HepG2 (cell line): Measurements from ENCODE around the gene CAST. TPM values are rescaled to one million over a fixed set of nuclear protein-coding genes. Genes with fewer than 3 reads are reported as not detected.

Experiments
- HNRNPH1 ChIP-seq: fragments of 200-400 bp; formaldehyde crosslinking; optimal IDR thresholded peaks from 2 replicates; pipeline ENCODE3; 2017; ENCODE audit warnings: mild to moderate bottlenecking, low read depth, low read length
- IKZF1 ChIP-seq: fragments of 450-650 bp; IDR thresholded peaks from 2 replicates; pipeline ENCODE4 v1.7.1; 2016
- IRF2 ChIP-seq: IDR thresholded peaks from 2 replicates; pipeline ENCODE4 v1.6.1; 2018; ENCODE audit warnings: missing genetic modification reagents, missing compliant biosample characterization
- JUN ChIP-seq: sonication (generic); formaldehyde crosslinking; IDR thresholded peaks from 2 replicates; pipeline ENCODE4 v1.4.0; 2020; ENCODE audit warnings: mild to moderate bottlenecking, missing genetic modification reagents
- KDM2A ChIP-seq: sonication (generic); formaldehyde crosslinking; IDR thresholded peaks from 2 replicates; pipeline ENCODE4 v1.4.0; 2020; ENCODE audit warnings: low read depth, missing genetic modification reagents, borderline replicate concordance
- KDM6A ChIP-seq: IDR thresholded peaks from 2 replicates; pipeline ENCODE4 v1.6.1; 2016; ENCODE audit warnings: low read depth
- MXI1 ChIP-seq: IDR thresholded peaks from 3 replicates; pipeline ENCODE4 v1.6.1; 2012; ENCODE audit warnings: low read depth, low read length, inconsistent platforms, borderline replicate concordance
- PBX2 ChIP-seq: IDR thresholded peaks from 2 replicates; pipeline ENCODE4 v1.6.1; 2016; ENCODE audit warnings: control low read depth
- REXO4 ChIP-seq: sonication (generic); formaldehyde crosslinking; IDR thresholded peaks from 2 replicates; pipeline ENCODE4 v1.8.0; 2022; ENCODE audit warnings: missing genetic modification reagents, mild to moderate bottlenecking, borderline replicate concordance
- SALL2 ChIP-seq: sonication (generic); formaldehyde crosslinking; IDR thresholded peaks from 2 replicates; pipeline ENCODE4 v1.8.1; 2023; ENCODE audit warnings: mild to moderate bottlenecking, missing genetic modification reagents, inconsistent platforms
- TP53 ChIP-seq: sonication (generic); formaldehyde crosslinking; conservative IDR thresholded peaks from 2 replicates; pipeline ENCODE4 v1.4.0; 2020; ENCODE audit warnings: missing genetic modification reagents
- U2AF2 ChIP-seq: fragments of 200-400 bp; formaldehyde crosslinking; IDR thresholded peaks from 2 replicates; pipeline ENCODE4 v1.6.1; 2017; ENCODE audit warnings: low read depth, mild to moderate bottlenecking, low read length
- ZIK1 ChIP-seq: sonication (generic); formaldehyde crosslinking; IDR thresholded peaks from 2 replicates; pipeline ENCODE4 v1.5.0; 2020; ENCODE audit warnings: mild to moderate bottlenecking, low read depth, missing genetic modification reagents, borderline replicate concordance
- ZNF256 ChIP-seq: sonication (generic); formaldehyde crosslinking; conservative IDR thresholded peaks from 2 replicates; pipeline ENCODE4 v1.4.0; 2020; ENCODE audit warnings: missing genetic modification reagents
- ZSCAN25 ChIP-seq: sonication (generic); formaldehyde crosslinking; IDR thresholded peaks from 2 replicates; pipeline ENCODE4 v1.8.0; 2022; ENCODE audit warnings: mild to moderate bottlenecking, missing genetic modification reagents
- polyA plus RNA-seq, 8 experiments: library from polyadenylated mRNA; depleted of rRNA in 3 of 8; stranded (reverse) in 7 of 8; unstranded in 1 of 8; fragments of >200 nt; fragmentation: Illumina TruSeq in 4 of 8; extraction: Trizol in 4 of 8; gene quantifications; 2 replicates each; pipeline versions ENCODE4 v1.2.1 to v1.2.3, GENCODE V29; 2011 to 2016; ENCODE audit warnings: low read depth in 4 of 8, missing spikeins in 1 of 8, mixed read lengths in 1 of 8; ENCODE audit not compliant: insufficient read depth in 1 of 8
- total RNA-seq, 5 experiments: library from RNA; depleted of rRNA; stranded (reverse); fragments of >200 nt; fragmentation: Illumina TruSeq; extraction: Trizol; gene quantifications; 2 replicates each; pipeline ENCODE4 v1.2.3, GENCODE V29; 2016; ENCODE audit warnings: low read depth in 1 of 5
- TF ChIP-seq, protein P1 (sequence below): IDR thresholded peaks from 2 replicates; pipeline ENCODE4 v1.6.1; 2016; ENCODE audit warnings: low read depth, missing genetic modification reagents, missing compliant biosample characterization
- TF ChIP-seq, protein P2 (sequence below): sonication (generic); formaldehyde crosslinking; IDR thresholded peaks from 2 replicates; pipeline ENCODE4 v1.5.0; 2020; ENCODE audit warnings: missing genetic modification reagents
- TF ChIP-seq, protein P3 (sequence below): sonication (generic); formaldehyde crosslinking; IDR thresholded peaks from 2 replicates; pipeline ENCODE4 v1.8.0; 2022; ENCODE audit warnings: missing genetic modification reagents, mild to moderate bottlenecking, borderline replicate concordance
- TF ChIP-seq, protein P4 (sequence below): sonication (generic); formaldehyde crosslinking; IDR thresholded peaks from 2 replicates; pipeline ENCODE4 v1.8.0; 2022; ENCODE audit warnings: missing genetic modification reagents, low read depth, mild to moderate bottlenecking, borderline replicate concordance
- TF ChIP-seq, protein P5 (sequence below): IDR thresholded peaks from 2 replicates; pipeline ENCODE4 v1.6.1; 2018; ENCODE audit warnings: missing genetic modification reagents, mild to moderate bottlenecking, missing compliant biosample characterization

CAST gene
- total and polyA plus RNA-seq, 2 of the 13 experiments (the other 11 are each of a cell fraction or from before 2014, with no cell fraction given): 42.1 to 67.6 TPM

GRCh38 chr5:96781031-96781971 is 119.1 kb downstream of the CAST start (continued):
- TF ChIP-seq, protein P1, sequence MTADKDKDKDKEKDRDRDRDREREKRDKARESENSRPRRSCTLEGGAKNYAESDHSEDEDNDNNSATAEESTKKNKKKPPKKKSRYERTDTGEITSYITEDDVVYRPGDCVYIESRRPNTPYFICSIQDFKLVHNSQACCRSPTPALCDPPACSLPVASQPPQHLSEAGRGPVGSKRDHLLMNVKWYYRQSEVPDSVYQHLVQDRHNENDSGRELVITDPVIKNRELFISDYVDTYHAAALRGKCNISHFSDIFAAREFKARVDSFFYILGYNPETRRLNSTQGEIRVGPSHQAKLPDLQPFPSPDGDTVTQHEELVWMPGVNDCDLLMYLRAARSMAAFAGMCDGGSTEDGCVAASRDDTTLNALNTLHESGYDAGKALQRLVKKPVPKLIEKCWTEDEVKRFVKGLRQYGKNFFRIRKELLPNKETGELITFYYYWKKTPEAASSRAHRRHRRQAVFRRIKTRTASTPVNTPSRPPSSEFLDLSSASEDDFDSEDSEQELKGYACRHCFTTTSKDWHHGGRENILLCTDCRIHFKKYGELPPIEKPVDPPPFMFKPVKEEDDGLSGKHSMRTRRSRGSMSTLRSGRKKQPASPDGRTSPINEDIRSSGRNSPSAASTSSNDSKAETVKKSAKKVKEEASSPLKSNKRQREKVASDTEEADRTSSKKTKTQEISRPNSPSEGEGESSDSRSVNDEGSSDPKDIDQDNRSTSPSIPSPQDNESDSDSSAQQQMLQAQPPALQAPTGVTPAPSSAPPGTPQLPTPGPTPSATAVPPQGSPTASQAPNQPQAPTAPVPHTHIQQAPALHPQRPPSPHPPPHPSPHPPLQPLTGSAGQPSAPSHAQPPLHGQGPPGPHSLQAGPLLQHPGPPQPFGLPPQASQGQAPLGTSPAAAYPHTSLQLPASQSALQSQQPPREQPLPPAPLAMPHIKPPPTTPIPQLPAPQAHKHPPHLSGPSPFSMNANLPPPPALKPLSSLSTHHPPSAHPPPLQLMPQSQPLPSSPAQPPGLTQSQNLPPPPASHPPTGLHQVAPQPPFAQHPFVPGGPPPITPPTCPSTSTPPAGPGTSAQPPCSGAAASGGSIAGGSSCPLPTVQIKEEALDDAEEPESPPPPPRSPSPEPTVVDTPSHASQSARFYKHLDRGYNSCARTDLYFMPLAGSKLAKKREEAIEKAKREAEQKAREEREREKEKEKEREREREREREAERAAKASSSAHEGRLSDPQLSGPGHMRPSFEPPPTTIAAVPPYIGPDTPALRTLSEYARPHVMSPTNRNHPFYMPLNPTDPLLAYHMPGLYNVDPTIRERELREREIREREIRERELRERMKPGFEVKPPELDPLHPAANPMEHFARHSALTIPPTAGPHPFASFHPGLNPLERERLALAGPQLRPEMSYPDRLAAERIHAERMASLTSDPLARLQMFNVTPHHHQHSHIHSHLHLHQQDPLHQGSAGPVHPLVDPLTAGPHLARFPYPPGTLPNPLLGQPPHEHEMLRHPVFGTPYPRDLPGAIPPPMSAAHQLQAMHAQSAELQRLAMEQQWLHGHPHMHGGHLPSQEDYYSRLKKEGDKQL (CRISPR knock-in tag): no peak
- TF ChIP-seq, protein P2, sequence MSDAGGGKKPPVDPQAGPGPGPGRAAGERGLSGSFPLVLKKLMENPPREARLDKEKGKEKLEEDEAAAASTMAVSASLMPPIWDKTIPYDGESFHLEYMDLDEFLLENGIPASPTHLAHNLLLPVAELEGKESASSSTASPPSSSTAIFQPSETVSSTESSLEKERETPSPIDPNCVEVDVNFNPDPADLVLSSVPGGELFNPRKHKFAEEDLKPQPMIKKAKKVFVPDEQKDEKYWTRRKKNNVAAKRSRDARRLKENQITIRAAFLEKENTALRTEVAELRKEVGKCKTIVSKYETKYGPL: no peak
- TF ChIP-seq KDM2A (CRISPR knock-in tag): no peak
- TF ChIP-seq TP53 (CRISPR knock-in tag): no peak
- TF ChIP-seq, protein P3, sequence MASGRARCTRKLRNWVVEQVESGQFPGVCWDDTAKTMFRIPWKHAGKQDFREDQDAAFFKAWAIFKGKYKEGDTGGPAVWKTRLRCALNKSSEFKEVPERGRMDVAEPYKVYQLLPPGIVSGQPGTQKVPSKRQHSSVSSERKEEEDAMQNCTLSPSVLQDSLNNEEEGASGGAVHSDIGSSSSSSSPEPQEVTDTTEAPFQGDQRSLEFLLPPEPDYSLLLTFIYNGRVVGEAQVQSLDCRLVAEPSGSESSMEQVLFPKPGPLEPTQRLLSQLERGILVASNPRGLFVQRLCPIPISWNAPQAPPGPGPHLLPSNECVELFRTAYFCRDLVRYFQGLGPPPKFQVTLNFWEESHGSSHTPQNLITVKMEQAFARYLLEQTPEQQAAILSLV: no peak
- TF ChIP-seq, protein P4, sequence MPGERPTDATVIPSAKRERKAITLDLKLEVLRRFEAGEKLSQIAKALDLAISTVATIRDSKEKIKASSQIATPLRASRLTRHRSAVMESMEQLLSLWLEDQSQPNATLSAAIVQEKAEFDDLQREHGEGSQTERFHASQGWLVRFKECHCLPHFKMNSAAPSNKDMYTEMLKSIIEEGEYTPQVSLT (CRISPR knock-in tag): no peak
- no peak for TF ChIP-seq ZNF256 (CRISPR knock-in tag)
- no peak for TF ChIP-seq REXO4 (CRISPR knock-in tag)
- TF ChIP-seq KDM6A (CRISPR knock-in tag): no peak
- no peak for TF ChIP-seq ZIK1 (CRISPR knock-in tag)
- no peak for TF ChIP-seq PBX2 (CRISPR knock-in tag)
- TF ChIP-seq, protein P5, sequence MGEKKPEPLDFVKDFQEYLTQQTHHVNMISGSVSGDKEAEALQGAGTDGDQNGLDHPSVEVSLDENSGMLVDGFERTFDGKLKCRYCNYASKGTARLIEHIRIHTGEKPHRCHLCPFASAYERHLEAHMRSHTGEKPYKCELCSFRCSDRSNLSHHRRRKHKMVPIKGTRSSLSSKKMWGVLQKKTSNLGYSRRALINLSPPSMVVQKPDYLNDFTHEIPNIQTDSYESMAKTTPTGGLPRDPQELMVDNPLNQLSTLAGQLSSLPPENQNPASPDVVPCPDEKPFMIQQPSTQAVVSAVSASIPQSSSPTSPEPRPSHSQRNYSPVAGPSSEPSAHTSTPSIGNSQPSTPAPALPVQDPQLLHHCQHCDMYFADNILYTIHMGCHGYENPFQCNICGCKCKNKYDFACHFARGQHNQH: no peak
- no peak for TF ChIP-seq IKZF1
- TF ChIP-seq JUN: no peak
- TF ChIP-seq ZSCAN25: no peak
- TF ChIP-seq SALL2: no peak
- no peak for TF ChIP-seq IRF2 (CRISPR knock-in tag)
- TF ChIP-seq MXI1: no peak
- no peak for TF ChIP-seq HNRNPH1
- no peak for TF ChIP-seq U2AF2
